Hematopoietic multipotent progenitor cell treated with erythropoietin and hydrocortisone succinate and interleukin-3 and kit ligand, for 6 days (in vitro differentiated cells): ENCODE data around the gene EVX2.

Experiments
- DNase-seq: peaks from one replicate; pipeline ENCODE4 v3.0.0-alpha.2; 2015

EVX2 gene

DNA sequence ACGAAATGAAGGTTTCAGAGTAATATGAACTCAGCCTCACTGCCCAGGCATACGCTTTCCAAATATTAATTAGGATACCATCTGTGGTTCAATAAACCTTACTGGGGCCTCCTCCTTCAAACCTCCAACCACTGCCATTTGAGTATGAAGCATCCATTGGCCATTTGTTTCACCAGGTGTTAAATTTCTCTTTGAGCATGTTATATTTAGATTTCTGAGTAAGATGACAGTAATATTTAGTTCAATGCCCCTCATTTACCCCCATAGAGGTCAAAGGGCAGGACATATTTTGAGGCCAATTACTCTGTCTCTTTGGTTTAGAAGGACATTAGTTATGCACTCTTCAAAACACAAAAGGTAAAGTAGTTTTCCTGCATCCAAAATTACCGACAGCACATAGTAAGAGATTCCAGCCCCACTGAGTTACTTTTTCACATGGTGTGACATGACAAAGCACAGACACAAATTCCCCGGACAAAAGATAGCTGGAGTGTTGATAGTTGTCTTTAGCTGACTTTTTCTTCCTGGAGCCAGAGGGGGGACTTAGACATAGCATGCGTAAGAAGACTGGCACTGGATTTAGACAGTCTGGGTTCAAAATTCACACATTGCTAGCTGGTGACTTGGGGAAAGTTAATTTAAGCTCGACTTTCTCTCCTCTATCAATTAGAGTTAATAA lies 48.6 kb downstream of the EVX2 start:
- DNase-seq, result no peak

DNA sequence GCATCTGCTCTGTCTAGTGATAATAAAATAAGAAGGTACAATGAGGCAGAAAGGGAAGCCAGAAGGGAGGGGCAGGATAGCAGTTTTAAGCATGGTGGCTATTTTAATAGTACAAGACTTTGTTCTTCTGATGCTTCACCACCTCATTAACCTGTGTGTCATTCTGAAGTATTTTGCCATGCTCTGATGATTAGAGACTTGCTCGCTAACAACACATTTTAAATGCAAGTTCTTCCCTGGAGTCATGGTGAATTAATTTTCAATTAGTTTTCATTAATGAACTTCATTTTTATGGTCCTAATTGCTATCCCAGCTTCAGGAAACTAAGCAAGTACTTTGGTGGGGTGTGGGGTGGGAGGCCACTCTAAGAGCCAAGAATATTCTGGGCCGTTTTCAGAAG lies 56.0 kb downstream of the EVX2 start:
- DNase-seq, result no peak
